Panc1 (cell line): Measurements from ENCODE around the gene EXT2. TPM values are rescaled to one million over a fixed set of nuclear protein-coding genes. Genes with fewer than 3 reads are reported as not detected.

Source experiments
- ATAC-seq: fragments of 200-7000 bp; cut with Tn5 transposase; 2 replicates; pipeline ENCODE4 v1.9.1; 2020; ENCODE audit warnings: mild to moderate bottlenecking, moderate library complexity
- BruUV-seq: library from RNA; stranded (reverse); fragments of 400-500 nt; replicated peaks from 2 replicates; lab custom pipeline; 2021; lab: Mats Ljungman, UMichigan
- CTCF ChIA-PET: fragments of 300-600 bp; sonication (Branson Sonifier 250); formaldehyde crosslinking; loops from one replicate; lab custom pipeline; 2022; ENCODE audit warnings: antibody characterized with exemption; lab: Charles Lee
- POLR2A ChIA-PET: fragments of 300-600 bp; sonication (Branson Sonifier 250); formaldehyde crosslinking; loops from one replicate; lab custom pipeline; 2022; ENCODE audit warnings: antibody characterized with exemption; lab: Charles Lee
- DNase-seq: peaks from one replicate; pipeline ENCODE4 v3.0.0-alpha.2; 2010; ENCODE audit warnings: low read depth, low spot score
- H3K27ac ChIP-seq: 2 replicates; pipeline ENCODE4 v1.5.1; 2011; ENCODE audit warnings: mild to moderate bottlenecking, low read length, inconsistent platforms
- H3K27me3 ChIP-seq: fragments of 200-500 bp; sonication (Bioruptor generic); 2 replicates; pipeline ENCODE4 v1.6.0; 2014; ENCODE audit warnings: low read length, inconsistent platforms; ENCODE audit not compliant: control insufficient read depth, insufficient read depth
- H3K36me3 ChIP-seq: fragments of 200-500 bp; sonication (Bioruptor generic); 2 replicates; pipeline ENCODE4 v1.5.1; 2014; ENCODE audit warnings: inconsistent platforms, mild to moderate bottlenecking, low read length, moderate library complexity; ENCODE audit not compliant: control insufficient read depth, insufficient read depth
- H3K4me1 ChIP-seq: 2 replicates; pipeline ENCODE4 v1.5.1; 2011; ENCODE audit warnings: inconsistent platforms, mild to moderate bottlenecking, low read length, moderate library complexity; ENCODE audit not compliant: control insufficient read depth, insufficient read depth
- H3K4me3 ChIP-seq, 2 experiments: 2 replicates each; pipeline ENCODE4 v1.5.1; 2011 to 2012; ENCODE audit warnings: low read depth in 2 of 2, low read length in 2 of 2, mild to moderate bottlenecking in 2 of 2, inconsistent platforms in 1 of 2, moderate library complexity in 1 of 2
- H3K9me3 ChIP-seq: fragments of 200-500 bp; sonication (Bioruptor generic); 2 replicates; pipeline ENCODE4 v1.5.1; 2014; ENCODE audit warnings: low read depth, mild to moderate bottlenecking, inconsistent platforms, low read length, moderate library complexity; ENCODE audit not compliant: control insufficient read depth, insufficient read depth
- CTCF ChIP-seq: fragments of 450-650 bp; IDR thresholded peaks from 2 replicates; pipeline ENCODE4 v1.5.1; 2017; ENCODE audit warnings: mild to moderate bottlenecking
- POLR2AphosphoS5 ChIP-seq: IDR thresholded peaks from 2 replicates; pipeline ENCODE4 v1.6.1; 2012; ENCODE audit warnings: mild to moderate bottlenecking, low read depth, low read length, moderate library complexity
- SIN3A ChIP-seq: IDR thresholded peaks from 2 replicates; pipeline ENCODE4 v1.6.1; 2012; ENCODE audit warnings: low read depth, mild to moderate bottlenecking, low read length, moderate library complexity, borderline replicate concordance; ENCODE audit not compliant: insufficient read depth
- TCF7L2 ChIP-seq: IDR thresholded peaks from 2 replicates; pipeline ENCODE4 v1.6.1; 2011; ENCODE audit warnings: mild to moderate bottlenecking, low read depth, low read length, inconsistent platforms
- in situ Hi-C: cut with HindIII; loops from 2 replicates; pipeline ENCODE4 v1.10.0; 2016; ENCODE audit warnings: low sequenced_read_pairs, low pct_unique_long_range_greater_than_20kb
- intact Hi-C: fragments of 100-400 bp; cut with micrococcal nuclease; formaldehyde crosslinking; loops from one replicate; pipeline ENCODE4 v1.10.0; 2022; ENCODE audit not compliant: unreplicated experiment
- total RNA-seq: library from RNA; stranded (reverse); gene quantifications from one replicate; pipeline ENCODE4 v1.2.1, GENCODE V29; 2021; ENCODE audit not compliant: unreplicated experiment
- TF ChIP-seq, protein P1 (sequence below), 2 experiments: IDR thresholded peaks; 2 replicates each; pipeline ENCODE4 v1.6.1; 2011 to 2012; ENCODE audit warnings: low read depth in 2 of 2, control low read depth in 1 of 2, low read length in 1 of 2, mild to moderate bottlenecking in 1 of 2, moderate library complexity in 1 of 2; ENCODE audit not compliant: insufficient read depth in 1 of 2

EXT2 gene
- total RNA-seq, 1 experiment from 2014 or later = 57.5 TPM

DNA sequence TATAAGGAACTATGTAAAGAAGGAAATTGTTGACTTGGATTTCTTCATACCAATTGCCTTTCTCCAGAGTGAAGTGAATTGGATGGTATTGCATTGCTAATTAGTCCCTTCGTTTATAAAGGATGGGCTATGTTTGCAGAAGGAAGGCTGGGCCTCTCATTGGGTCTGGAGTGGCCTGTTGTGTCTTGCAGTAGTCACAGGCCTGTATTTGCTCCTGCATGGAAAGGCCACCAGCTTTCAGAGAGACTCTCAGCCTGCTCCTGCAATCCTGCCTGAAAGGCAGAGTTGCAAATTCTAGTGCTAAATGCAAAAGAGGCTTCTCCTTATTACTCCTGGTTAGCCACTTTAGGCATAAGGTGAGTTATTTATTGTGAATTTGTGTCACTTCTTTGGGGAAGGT lies 103.8 kb downstream of the EXT2 start:
- ChIA-PET POLR2A (no interaction called here), CTCF (no interaction called here)
- Histone ChIP-seq H3K27ac (no peak overlapping the region), H3K9me3 (no peaks in the 10 kb centered on the region), H3K36me3 (no peaks in the 10 kb centered on the region), H3K4me1 (no peaks in the 10 kb centered on the region), H3K4me3 (no peak overlapping the region), H3K27me3 (no peaks in the 10 kb centered on the region)
- TF ChIP-seq SIN3A (no peak), POLR2AphosphoS5 (no peak), CTCF (no peak), TCF7L2 (no peak)
- TF ChIP-seq, protein P1, sequence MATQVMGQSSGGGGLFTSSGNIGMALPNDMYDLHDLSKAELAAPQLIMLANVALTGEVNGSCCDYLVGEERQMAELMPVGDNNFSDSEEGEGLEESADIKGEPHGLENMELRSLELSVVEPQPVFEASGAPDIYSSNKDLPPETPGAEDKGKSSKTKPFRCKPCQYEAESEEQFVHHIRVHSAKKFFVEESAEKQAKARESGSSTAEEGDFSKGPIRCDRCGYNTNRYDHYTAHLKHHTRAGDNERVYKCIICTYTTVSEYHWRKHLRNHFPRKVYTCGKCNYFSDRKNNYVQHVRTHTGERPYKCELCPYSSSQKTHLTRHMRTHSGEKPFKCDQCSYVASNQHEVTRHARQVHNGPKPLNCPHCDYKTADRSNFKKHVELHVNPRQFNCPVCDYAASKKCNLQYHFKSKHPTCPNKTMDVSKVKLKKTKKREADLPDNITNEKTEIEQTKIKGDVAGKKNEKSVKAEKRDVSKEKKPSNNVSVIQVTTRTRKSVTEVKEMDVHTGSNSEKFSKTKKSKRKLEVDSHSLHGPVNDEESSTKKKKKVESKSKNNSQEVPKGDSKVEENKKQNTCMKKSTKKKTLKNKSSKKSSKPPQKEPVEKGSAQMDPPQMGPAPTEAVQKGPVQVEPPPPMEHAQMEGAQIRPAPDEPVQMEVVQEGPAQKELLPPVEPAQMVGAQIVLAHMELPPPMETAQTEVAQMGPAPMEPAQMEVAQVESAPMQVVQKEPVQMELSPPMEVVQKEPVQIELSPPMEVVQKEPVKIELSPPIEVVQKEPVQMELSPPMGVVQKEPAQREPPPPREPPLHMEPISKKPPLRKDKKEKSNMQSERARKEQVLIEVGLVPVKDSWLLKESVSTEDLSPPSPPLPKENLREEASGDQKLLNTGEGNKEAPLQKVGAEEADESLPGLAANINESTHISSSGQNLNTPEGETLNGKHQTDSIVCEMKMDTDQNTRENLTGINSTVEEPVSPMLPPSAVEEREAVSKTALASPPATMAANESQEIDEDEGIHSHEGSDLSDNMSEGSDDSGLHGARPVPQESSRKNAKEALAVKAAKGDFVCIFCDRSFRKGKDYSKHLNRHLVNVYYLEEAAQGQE (IDR thresholded peaks at IDR 0.05; ENCODE audit: insufficient read depth in 1 of 2, low read depth in 2 of 2, low read length in 1 of 2) = no peak
- BruUV-seq = no TSS peak
- ATAC-seq (no peak), DNase-seq (no peak)
- intact Hi-C loops (no loop called here), in situ Hi-C loops (no loop called here)

- POLR2A ChIA-PET = no interaction called here
- no peak overlapping the region for H3K4me3 ChIP-seq
- no peak for DNase-seq
- no TSS peak for BruUV-seq
- CTCF ChIA-PET = no interaction called here
- no peaks in the 10 kb centered on the region for H3K27me3 ChIP-seq
- intact Hi-C loops (no loop called here), in situ Hi-C loops (no loop called here)
- ATAC-seq = no peak
- H3K36me3 ChIP-seq = no peaks in the 10 kb centered on the region
- no peaks in the 10 kb centered on the region for H3K4me1 ChIP-seq
- no peak overlapping the region for H3K27ac ChIP-seq
- no peak for TF ChIP-seq POLR2AphosphoS5
- no peak for TF ChIP-seq TCF7L2
- TF ChIP-seq CTCF = no peak
- H3K9me3 ChIP-seq = no peaks in the 10 kb centered on the region
Observed at GRCh38 chr11:44199816-44200215, 104.3 kb downstream of the EXT2 start.
